ENCODE data around the gene SLC7A10. TPM values are rescaled to one million over a fixed set of nuclear protein-coding genes. Genes with fewer than 3 reads are reported as not detected.

Gene SLC7A10
- total RNA-seq, 2 experiments from 2014 or later: not detected

- ChIA-PET CTCF (no interaction called here), POLR2A (interaction anchor here (0.5 kb wide), 1 partner anchor 611 kb away, joined by 3 read pairs; no protein-coding TSS in a partner anchor)
These were observed 17.7 kb downstream of the SLC7A10 start for GRCh38 chr19:33207903-33208302.

GRCh38 chr19:33207040-33207620 is 18.5 kb downstream of the SLC7A10 start:
- CTCF ChIA-PET: interaction anchor here (0.6 kb wide), 1 partner anchor 80 kb away, joined by 3 read pairs; no protein-coding TSS in a partner anchor
- POLR2A ChIA-PET: no interaction called here

- ChIA-PET CTCF (interaction anchor here (0.6 kb wide), 1 partner anchor 79 kb away, joined by 3 read pairs; no protein-coding TSS in a partner anchor), POLR2A (no interaction called here)
These were observed 19.2 kb downstream of the SLC7A10 start for GRCh38 chr19:33206261-33207039.

GRCh38 chr19:33205531-33206260 is 20.0 kb downstream of the SLC7A10 start:
- CTCF ChIA-PET: no interaction called here
- POLR2A ChIA-PET: no interaction called here

GRCh38 chr19:33205110-33205509 is 20.5 kb downstream of the SLC7A10 start:
- ChIA-PET CTCF (no interaction called here), POLR2A (no interaction called here)

- ChIA-PET CTCF (no interaction called here), POLR2A (no interaction called here)
These were observed 21.3 kb downstream of the SLC7A10 start for GRCh38 chr19:33204136-33204973.

- ChIA-PET CTCF (no interaction called here), POLR2A (no interaction called here)
These were observed 22.1 kb downstream of the SLC7A10 start for GRCh38 chr19:33203529-33203928.

GRCh38 chr19:33202546-33203507 is 22.8 kb downstream of the SLC7A10 start:
- CTCF ChIA-PET: no interaction called here

GRCh38 chr19:33201886-33202545 is 23.6 kb downstream of the SLC7A10 start:
- ChIA-PET POLR2A (no interaction called here), CTCF (no interaction called here)

More at GRCh38 chr19:33202546-33203507, 22.8 kb downstream of the SLC7A10 start:
- POLR2A ChIA-PET: no interaction called here

GRCh38 chr19:33201473-33201872 is 24.2 kb downstream of the SLC7A10 start:
- CTCF ChIA-PET: no interaction called here
- POLR2A ChIA-PET: no interaction called here

- CTCF ChIA-PET: no interaction called here
- POLR2A ChIA-PET: no interaction called here
These were observed 26.0 kb downstream of the SLC7A10 start for GRCh38 chr19:33199441-33200265.

GRCh38 chr19:33198169-33198568 is 27.5 kb downstream of the SLC7A10 start:
- POLR2A ChIA-PET: no interaction called here

GRCh38 chr19:33197591-33198000 is 28.1 kb downstream of the SLC7A10 start:
- ChIA-PET POLR2A (no interaction called here), CTCF (interaction anchor here (0.9 to 2.9 kb wide), 3 partner anchors 13 to 53 kb away, joined by 3 to 10 read pairs (median 3); no protein-coding TSS in a partner anchor)

More at GRCh38 chr19:33198169-33198568, 27.5 kb downstream of the SLC7A10 start:
- CTCF ChIA-PET: no interaction called here

GRCh38 chr19:33196446-33197193 is 29.0 kb downstream of the SLC7A10 start:
- POLR2A ChIA-PET: no interaction called here
- CTCF ChIA-PET: interaction anchor here (0.6 to 2.9 kb wide), 4 partner anchors 12 to 402 kb away, joined by 3 to 10 read pairs (median 3); no protein-coding TSS in a partner anchor

- POLR2A ChIA-PET: no interaction called here
- CTCF ChIA-PET: interaction anchor here (0.6 to 2.9 kb wide), 2 partner anchors 11 to 401 kb away, joined by 3 to 10 read pairs; no protein-coding TSS in a partner anchor
These were observed 29.9 kb downstream of the SLC7A10 start for GRCh38 chr19:33195645-33196347.
